Neural cell (in vitro differentiated cells): ENCODE measurements around the gene HNF1B. TPM values are rescaled to one million over a fixed set of nuclear protein-coding genes. Genes with fewer than 3 reads are reported as not detected.

ENCODE experiments used
- H2AFZ ChIP-seq: fragments of 200-600, 300-800 bp; sonication (generic), shearing (Covaris generic); 2 replicates; pipeline ENCODE4 v1.6.0; 2014; ENCODE audit warnings: low read depth, mild to moderate bottlenecking, antibody characterized with exemption, low read length, moderate library complexity
- H3F3A ChIP-seq: fragments of 200-600 bp; shearing (Covaris generic); 2 replicates; pipeline ENCODE4 v1.6.1; 2016; ENCODE audit warnings: mild to moderate bottlenecking, moderate library complexity, mixed read lengths, antibody characterized with exemption, low read length; ENCODE audit not compliant: insufficient read depth, poor library complexity, severe bottlenecking
- H3K27ac ChIP-seq: fragments of 200-600, 300-800 bp; sonication (generic), shearing (Covaris generic); 2 replicates; pipeline ENCODE4 v1.5.1; 2014; ENCODE audit warnings: mild to moderate bottlenecking, low read length, moderate library complexity
- H3K27me3 ChIP-seq: fragments of 300-800, 200-600 bp; sonication (generic), shearing (Covaris generic); 2 replicates; pipeline ENCODE4 v1.6.0; 2014; ENCODE audit warnings: mild to moderate bottlenecking, low read depth, low read length, moderate library complexity; ENCODE audit not compliant: insufficient read depth
- H3K36me3 ChIP-seq: fragments of 300-800, 200-600 bp; sonication (generic), shearing (Covaris generic); 2 replicates; pipeline ENCODE4 v1.5.1; 2014; ENCODE audit warnings: mild to moderate bottlenecking, antibody characterized with exemption, low read length, moderate library complexity; ENCODE audit not compliant: insufficient read depth
- H3K4me2 ChIP-seq: fragments of 300-800, 200-600 bp; sonication (generic), shearing (Covaris generic); 2 replicates; pipeline ENCODE4 v1.6.0; 2014; ENCODE audit warnings: mild to moderate bottlenecking, low read length
- H3K4me3 ChIP-seq: fragments of 300-800, 200-600 bp; sonication (generic), shearing (Covaris generic); 2 replicates; pipeline ENCODE4 v1.5.1; 2014; ENCODE audit warnings: mild to moderate bottlenecking, low read length, moderate library complexity
- H3K79me2 ChIP-seq: fragments of 200-600 bp; shearing (Covaris generic); replicated peaks from 2 replicates; pipeline ENCODE4 v1.6.0; 2014; ENCODE audit warnings: mild to moderate bottlenecking, low read length, moderate library complexity; ENCODE audit not compliant: insufficient read depth
- H3K9ac ChIP-seq: fragments of 300-800, 200-600 bp; sonication (generic), shearing (Covaris generic); 2 replicates; pipeline ENCODE4 v1.6.1; 2016; ENCODE audit warnings: mild to moderate bottlenecking, low read length, mixed read lengths
- H3K9me2 ChIP-seq: fragments of 200-600 bp; shearing (Covaris generic); 2 replicates; pipeline ENCODE4 v1.6.1; 2016; ENCODE audit warnings: mild to moderate bottlenecking, low read length, mixed read lengths; ENCODE audit not compliant: insufficient read depth
- H3K9me3 ChIP-seq: fragments of 200-600, 300-800 bp; sonication (generic), shearing (Covaris generic); 2 replicates; pipeline ENCODE4 v1.6.1; 2016; ENCODE audit warnings: mild to moderate bottlenecking, mixed run types, low read length, moderate library complexity, mixed read lengths
- H4K20me1 ChIP-seq: fragments of 200-600 bp; shearing (Covaris generic); 2 replicates; pipeline ENCODE4 v1.6.1; 2016; ENCODE audit warnings: mild to moderate bottlenecking, mixed run types; ENCODE audit not compliant: insufficient read depth
- EP300 ChIP-seq: fragments of 450-650 bp; conservative IDR thresholded peaks from 2 replicates; pipeline ENCODE4 v1.6.1; 2014; ENCODE audit warnings: antibody characterized with exemption, mild to moderate bottlenecking, moderate library complexity; ENCODE audit not compliant: poor library complexity, severe bottlenecking
- EZH2 ChIP-seq: fragments of 200-600, 300-800 bp; shearing (Covaris generic), sonication (generic); IDR thresholded peaks from 2 replicates; pipeline ENCODE4 v1.6.1; 2014; ENCODE audit warnings: antibody characterized with exemption, low read length, borderline replicate concordance, mild to moderate bottlenecking; ENCODE audit not compliant: insufficient read depth, poor library complexity, severe bottlenecking
- MXI1 ChIP-seq: fragments of 450-650 bp; conservative IDR thresholded peaks from 2 replicates; pipeline ENCODE4 v1.6.1; 2014; ENCODE audit warnings: antibody characterized with exemption, mild to moderate bottlenecking; ENCODE audit not compliant: poor library complexity, severe bottlenecking
- POLR2AphosphoS5 ChIP-seq: IDR thresholded peaks from 2 replicates; pipeline ENCODE4 v1.6.1; 2012
- RAD21 ChIP-seq: fragments of 450-650 bp; conservative IDR thresholded peaks from 2 replicates; pipeline ENCODE4 v1.6.1; 2014; ENCODE audit warnings: antibody characterized with exemption, mild to moderate bottlenecking, moderate library complexity
- SMC3 ChIP-seq: fragments of 450-650 bp; conservative IDR thresholded peaks from 2 replicates; pipeline ENCODE4 v1.6.1; 2014; ENCODE audit warnings: antibody characterized with exemption, mild to moderate bottlenecking, moderate library complexity; ENCODE audit not compliant: poor library complexity
- TAF1 ChIP-seq: IDR thresholded peaks from 2 replicates; pipeline ENCODE4 v1.6.1; 2012; ENCODE audit warnings: low read depth
- polyA plus RNA-seq: library from polyadenylated mRNA; depleted of rRNA; stranded (reverse); fragments of >200 nt; gene quantifications from 2 replicates; pipeline ENCODE4 v1.2.3, GENCODE V29; 2014
- TF ChIP-seq, protein P1 (sequence below): IDR thresholded peaks from 2 replicates; pipeline ENCODE4 v1.6.1; 2012; ENCODE audit warnings: borderline replicate concordance
- TF ChIP-seq, protein P2 (sequence below): fragments of 450-650 bp; IDR thresholded peaks from 2 replicates; pipeline ENCODE4 v1.5.1; 2014; ENCODE audit warnings: antibody characterized with exemption, mild to moderate bottlenecking, moderate library complexity; ENCODE audit not compliant: poor library complexity, severe bottlenecking

Gene HNF1B
- polyA plus RNA-seq, 1 donor from 2014 or later: not detected

DNA sequence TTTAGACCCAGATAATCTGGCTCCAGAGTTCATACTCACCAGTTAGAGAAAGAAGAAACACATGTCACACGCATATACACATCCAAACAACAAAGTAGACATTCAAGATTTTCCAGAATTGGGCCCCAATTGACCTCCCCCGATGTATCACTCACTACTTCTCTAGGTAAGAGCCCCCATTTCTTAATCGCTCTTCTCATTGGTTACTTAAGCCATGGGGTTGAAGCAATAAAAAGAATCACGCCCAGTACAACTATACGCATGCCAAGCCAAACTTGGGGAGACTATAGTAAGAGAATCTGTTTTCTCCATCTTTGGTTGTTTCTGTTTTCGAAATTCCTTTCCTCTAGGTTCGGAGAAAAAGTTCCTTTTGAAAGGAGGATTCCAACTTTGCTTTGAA is 102.2 kb downstream of the HNF1B start:
- no peaks in the 10 kb centered on the region for H3F3A ChIP-seq
- no peaks in the 10 kb centered on the region for H4K20me1 ChIP-seq
- H3K4me2 ChIP-seq: peak overlapping the region; percentile 99
- H2AFZ ChIP-seq: peak overlapping the region; percentile 80
- no peaks in the 10 kb centered on the region for H3K9me2 ChIP-seq
- H3K27me3 ChIP-seq: peaks cover 12% of the 10 kb centered on the region
- H3K9ac ChIP-seq: peak overlapping the region; percentile 77
- no peaks in the 10 kb centered on the region for H3K9me3 ChIP-seq
- peaks cover 48% of the 10 kb centered on the region for H3K79me2 ChIP-seq
- peak overlapping the region; percentile 63 for H3K27ac ChIP-seq
- peak overlapping the region; percentile 80 for H3K4me3 ChIP-seq
- no peaks in the 10 kb centered on the region for H3K36me3 ChIP-seq
- TF ChIP-seq, protein P1, sequence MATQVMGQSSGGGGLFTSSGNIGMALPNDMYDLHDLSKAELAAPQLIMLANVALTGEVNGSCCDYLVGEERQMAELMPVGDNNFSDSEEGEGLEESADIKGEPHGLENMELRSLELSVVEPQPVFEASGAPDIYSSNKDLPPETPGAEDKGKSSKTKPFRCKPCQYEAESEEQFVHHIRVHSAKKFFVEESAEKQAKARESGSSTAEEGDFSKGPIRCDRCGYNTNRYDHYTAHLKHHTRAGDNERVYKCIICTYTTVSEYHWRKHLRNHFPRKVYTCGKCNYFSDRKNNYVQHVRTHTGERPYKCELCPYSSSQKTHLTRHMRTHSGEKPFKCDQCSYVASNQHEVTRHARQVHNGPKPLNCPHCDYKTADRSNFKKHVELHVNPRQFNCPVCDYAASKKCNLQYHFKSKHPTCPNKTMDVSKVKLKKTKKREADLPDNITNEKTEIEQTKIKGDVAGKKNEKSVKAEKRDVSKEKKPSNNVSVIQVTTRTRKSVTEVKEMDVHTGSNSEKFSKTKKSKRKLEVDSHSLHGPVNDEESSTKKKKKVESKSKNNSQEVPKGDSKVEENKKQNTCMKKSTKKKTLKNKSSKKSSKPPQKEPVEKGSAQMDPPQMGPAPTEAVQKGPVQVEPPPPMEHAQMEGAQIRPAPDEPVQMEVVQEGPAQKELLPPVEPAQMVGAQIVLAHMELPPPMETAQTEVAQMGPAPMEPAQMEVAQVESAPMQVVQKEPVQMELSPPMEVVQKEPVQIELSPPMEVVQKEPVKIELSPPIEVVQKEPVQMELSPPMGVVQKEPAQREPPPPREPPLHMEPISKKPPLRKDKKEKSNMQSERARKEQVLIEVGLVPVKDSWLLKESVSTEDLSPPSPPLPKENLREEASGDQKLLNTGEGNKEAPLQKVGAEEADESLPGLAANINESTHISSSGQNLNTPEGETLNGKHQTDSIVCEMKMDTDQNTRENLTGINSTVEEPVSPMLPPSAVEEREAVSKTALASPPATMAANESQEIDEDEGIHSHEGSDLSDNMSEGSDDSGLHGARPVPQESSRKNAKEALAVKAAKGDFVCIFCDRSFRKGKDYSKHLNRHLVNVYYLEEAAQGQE: no peak
- TF ChIP-seq, protein P2, sequence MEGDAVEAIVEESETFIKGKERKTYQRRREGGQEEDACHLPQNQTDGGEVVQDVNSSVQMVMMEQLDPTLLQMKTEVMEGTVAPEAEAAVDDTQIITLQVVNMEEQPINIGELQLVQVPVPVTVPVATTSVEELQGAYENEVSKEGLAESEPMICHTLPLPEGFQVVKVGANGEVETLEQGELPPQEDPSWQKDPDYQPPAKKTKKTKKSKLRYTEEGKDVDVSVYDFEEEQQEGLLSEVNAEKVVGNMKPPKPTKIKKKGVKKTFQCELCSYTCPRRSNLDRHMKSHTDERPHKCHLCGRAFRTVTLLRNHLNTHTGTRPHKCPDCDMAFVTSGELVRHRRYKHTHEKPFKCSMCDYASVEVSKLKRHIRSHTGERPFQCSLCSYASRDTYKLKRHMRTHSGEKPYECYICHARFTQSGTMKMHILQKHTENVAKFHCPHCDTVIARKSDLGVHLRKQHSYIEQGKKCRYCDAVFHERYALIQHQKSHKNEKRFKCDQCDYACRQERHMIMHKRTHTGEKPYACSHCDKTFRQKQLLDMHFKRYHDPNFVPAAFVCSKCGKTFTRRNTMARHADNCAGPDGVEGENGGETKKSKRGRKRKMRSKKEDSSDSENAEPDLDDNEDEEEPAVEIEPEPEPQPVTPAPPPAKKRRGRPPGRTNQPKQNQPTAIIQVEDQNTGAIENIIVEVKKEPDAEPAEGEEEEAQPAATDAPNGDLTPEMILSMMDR: no peak
- no peak for TF ChIP-seq POLR2AphosphoS5
- no peak for TF ChIP-seq EZH2
- no peak for TF ChIP-seq EP300
- no peak for TF ChIP-seq MXI1
- TF ChIP-seq RAD21: no peak
- no peak for TF ChIP-seq TAF1
- no peak for TF ChIP-seq SMC3

DNA sequence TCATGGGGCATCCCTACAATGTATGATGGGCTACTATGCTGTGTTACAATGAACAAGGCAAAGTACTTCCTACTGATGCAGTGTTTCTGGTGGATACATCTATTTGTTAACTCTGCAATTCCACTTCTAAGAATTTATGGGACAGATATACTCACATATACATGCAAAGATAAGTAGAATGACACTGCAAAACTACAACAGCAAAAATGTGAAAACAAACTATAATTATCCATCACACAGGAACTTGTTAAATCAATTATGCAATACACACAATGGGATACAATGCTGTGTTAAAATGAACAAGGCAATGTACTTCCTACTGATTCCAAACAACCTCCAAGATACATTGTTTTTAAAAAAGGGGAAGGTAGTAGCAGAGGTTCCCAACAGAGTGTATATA is 104.8 kb downstream of the HNF1B start:
- Histone ChIP-seq H3K9me2 (no peaks in the 10 kb centered on the region), H3K9me3 (no peaks in the 10 kb centered on the region), H3K4me2 (no peak overlapping the region), H3K36me3 (peaks cover 6% of the 10 kb centered on the region), H2AFZ (no peak overlapping the region), H3F3A (no peaks in the 10 kb centered on the region), H3K9ac (no peak overlapping the region), H3K4me3 (peak overlapping the region; percentile 13), H4K20me1 (no peaks in the 10 kb centered on the region), H3K79me2 (peaks cover 52% of the 10 kb centered on the region), H3K27me3 (peaks cover 3% of the 10 kb centered on the region), H3K27ac (no peak overlapping the region)
- TF ChIP-seq EP300 (no peak), RAD21 (no peak), SMC3 (no peak), TAF1 (no peak)

DNA sequence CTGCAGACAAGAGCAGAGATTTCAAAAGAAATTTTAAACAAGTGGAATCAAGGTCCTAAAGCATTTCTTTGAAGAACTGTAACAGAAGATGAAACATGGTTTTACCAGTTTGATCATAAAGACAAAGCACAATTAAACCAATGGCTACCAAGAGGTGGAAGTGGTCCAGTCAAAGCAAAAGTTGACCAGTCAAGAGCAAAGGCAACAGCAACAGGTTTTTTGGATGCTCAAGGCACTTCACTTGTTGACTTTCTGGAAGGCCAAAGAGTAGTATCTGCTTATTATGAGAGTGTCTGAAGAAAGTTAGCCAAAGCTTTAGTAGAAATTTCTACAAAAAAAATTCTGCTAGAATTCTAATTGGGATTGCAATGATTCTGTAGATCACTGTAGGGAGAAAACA is 106.9 kb downstream of the HNF1B start:
- H3K27ac ChIP-seq: no peak overlapping the region
- peaks cover 43% of the 10 kb centered on the region for H3K79me2 ChIP-seq
- H3K9me2 ChIP-seq: no peaks in the 10 kb centered on the region
- H2AFZ ChIP-seq: no peak overlapping the region
- no peaks in the 10 kb centered on the region for H3K27me3 ChIP-seq
- H3F3A ChIP-seq: no peaks in the 10 kb centered on the region
- no peaks in the 10 kb centered on the region for H4K20me1 ChIP-seq
- no peaks in the 10 kb centered on the region for H3K9me3 ChIP-seq
- peaks cover 6% of the 10 kb centered on the region for H3K36me3 ChIP-seq
- H3K9ac ChIP-seq: no peak overlapping the region
- no peak for TF ChIP-seq EZH2
- no peak for TF ChIP-seq MXI1
- no peak for TF ChIP-seq TAF1
- TF ChIP-seq POLR2AphosphoS5: no peak
- TF ChIP-seq, protein P1: no peak
- TF ChIP-seq EP300: no peak
- TF ChIP-seq SMC3: no peak
- TF ChIP-seq, protein P2: no peak
- no peak for TF ChIP-seq RAD21
- H3K4me2 ChIP-seq: no peak overlapping the region
- no peak overlapping the region for H3K4me3 ChIP-seq
